GM12891 (cell line): ENCODE measurements around the gene PRDM16.

Experiments used
- POLR2A ChIP-seq: IDR thresholded peaks from 2 replicates; pipeline ENCODE4 v1.6.1; 2011; ENCODE audit warnings: low read depth, low read length, control low read depth
- POLR2AphosphoS5 ChIP-seq: IDR thresholded peaks from 2 replicates; pipeline ENCODE4 v1.6.1; 2011; ENCODE audit warnings: low read depth, low read length, control low read depth
- TAF1 ChIP-seq: IDR thresholded peaks from 2 replicates; pipeline ENCODE4 v1.6.1; 2011; ENCODE audit warnings: low read depth, low read length, control low read depth

GRCh38 chr1:3155056-3155925 lies 86.3 kb downstream of the PRDM16 start:
- no peak for TF ChIP-seq POLR2AphosphoS5
- TF ChIP-seq POLR2A, result no peak
- no peak for TF ChIP-seq TAF1
